SIG-M5 treated with dmso at 0.1 percent for 504 hours (cell line): Measurements from ENCODE around the gene SOWAHB.
A peak's percentile ranks its signal among the peaks of the same experiment; 100 is the strongest.
"Not testable (repeated sequence)": the region's sequence is repeated elsewhere in the genome, so short reads cannot be mapped to it uniquely, and the experiment has no call there.

Experiments
- DNase-seq: peaks from one replicate; lab custom pipeline; 2025; ENCODE audit not compliant: unreplicated experiment; lab: John Stamatoyannopoulos, UW

SOWAHB gene

DNA sequence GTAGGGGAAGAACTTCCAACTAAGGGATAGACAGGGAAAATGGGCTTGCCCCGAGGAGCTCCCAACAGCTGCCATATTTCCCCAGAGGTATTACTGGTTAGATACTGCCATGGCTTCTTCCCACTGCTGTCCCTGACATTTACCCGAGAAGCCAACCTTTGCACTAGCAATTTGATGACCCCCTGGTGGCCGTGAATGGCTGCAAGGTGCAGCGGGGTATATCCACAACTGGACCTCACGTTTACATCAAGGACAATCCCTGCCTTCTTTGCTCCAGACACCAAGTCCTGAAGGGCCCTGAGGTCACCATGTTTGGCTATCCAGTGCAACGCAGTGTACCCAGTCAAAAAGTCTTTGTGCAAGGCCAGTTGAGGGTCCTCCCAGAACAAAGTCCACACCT lies 2.3 kb downstream of the SOWAHB start:
- no peak for DNase-seq

DNA sequence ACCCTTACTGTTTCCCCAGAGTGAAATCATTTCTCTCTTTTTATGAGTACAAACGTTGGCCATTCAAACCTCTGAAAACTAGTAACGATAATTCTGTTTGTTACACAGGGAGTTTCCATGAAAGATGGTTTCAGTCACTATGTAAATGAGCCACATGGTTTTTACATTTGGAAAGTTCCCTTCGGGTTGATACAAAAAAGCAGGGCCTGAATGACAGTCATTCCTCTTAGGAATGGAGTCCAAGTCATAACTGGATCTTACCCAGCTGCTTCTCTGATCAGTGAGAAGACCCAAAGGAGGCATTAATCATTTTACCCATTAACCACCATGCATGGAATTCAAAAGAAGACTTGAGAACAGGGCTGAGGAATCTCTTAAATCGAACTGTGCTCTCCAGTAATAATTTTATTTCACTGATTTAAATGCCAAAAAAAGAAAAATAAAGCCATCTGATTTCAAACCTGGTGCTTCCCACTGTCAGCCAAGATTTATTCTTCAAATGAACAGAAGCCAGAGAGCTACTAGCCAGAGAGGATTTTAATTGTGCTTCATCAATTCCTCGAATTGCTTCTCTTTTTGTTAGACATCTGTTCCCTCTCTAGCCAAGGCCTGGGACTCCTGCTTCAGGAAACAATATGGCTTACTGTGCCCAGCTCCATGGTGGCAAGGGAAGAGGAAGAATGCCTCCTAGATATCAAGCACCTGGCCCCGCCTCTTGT lies 3.2 kb downstream of the SOWAHB start:
- no peak for DNase-seq

DNA sequence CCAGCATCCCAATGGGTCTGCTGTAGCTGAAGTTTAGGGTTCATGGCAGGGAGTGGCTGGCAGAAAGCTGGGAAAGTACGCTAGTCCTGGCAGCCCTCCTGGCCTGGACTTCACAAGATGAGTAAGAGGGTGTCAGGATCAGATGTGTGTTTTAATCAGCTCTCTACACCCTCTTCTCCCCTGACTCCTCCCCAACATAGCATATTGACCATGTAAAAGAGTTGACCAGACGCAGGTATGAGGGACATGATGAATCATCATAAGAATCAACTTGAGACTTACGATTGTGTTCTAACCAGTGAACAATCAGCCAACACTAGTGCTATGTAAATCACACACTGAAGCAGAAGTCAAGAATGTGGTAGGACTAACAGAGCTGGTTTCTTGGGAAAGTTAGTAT lies 5.3 kb downstream of the SOWAHB start:
- peak; percentile 56 for DNase-seq

DNA sequence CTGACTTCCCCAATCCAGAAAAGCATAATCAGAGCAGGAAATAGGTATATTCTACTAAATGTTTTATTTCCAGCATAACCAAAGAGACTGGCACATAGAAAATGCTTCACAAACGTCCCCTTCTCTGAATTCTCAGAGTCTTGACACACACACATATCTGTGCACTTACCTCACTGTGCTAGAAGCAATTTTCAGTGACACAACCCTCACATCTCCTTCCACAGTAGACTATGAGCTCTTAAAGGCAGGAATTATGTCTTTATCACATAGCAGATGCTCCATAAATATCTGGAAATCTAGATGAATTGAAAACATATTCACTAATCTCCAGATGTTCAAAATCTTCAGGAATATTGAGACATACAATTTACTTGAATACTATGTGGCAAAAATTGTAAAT lies 5.9 kb downstream of the SOWAHB start:
- no peak for DNase-seq

- no peak for DNase-seq
These were observed 11.0 kb downstream of the SOWAHB start for GRCh38 chr4:76886848-76887441.

GRCh38 chr4:76886214-76886613 lies 11.7 kb downstream of the SOWAHB start:
- no peak for DNase-seq

DNA sequence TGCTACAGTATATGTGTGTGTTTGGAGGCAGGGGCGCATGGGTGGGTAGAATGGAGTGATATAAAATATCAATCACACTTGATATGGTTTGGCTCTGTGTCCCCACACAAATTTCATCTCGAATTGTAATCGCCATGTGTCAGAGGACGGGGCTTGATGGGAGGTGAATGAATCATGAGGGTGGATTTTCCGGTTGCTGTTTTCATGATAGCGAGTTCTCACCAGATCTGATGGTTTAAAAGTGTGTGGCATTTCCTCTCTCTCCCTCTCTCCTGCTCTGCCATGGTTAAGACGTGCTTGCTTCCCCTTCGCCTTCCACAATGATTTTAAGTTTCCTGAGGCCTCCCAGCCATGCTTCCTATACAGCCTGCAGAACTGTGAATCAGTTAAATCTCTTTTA lies 14.8 kb downstream of the SOWAHB start:
- no peak for DNase-seq

DNA sequence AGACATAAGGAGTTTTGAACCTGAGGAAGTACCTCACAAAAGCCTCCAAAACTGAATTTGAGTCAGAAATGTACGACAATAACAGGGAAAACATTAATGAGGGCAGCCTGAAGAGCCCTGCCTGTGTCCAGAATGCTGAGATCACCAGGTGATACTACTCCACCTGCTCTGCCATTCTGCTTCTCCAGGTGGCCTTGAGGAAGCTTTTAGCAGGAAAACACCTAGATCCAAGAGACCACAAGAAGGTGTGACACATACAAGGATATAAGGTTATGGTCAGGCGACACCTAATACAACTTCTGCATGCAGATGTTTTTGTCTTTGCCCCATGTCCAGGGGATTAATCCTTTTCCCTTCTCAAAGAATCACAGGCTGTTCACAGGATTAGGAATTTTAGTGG lies 15.3 kb downstream of the SOWAHB start:
- DNase-seq: no peak

DNA sequence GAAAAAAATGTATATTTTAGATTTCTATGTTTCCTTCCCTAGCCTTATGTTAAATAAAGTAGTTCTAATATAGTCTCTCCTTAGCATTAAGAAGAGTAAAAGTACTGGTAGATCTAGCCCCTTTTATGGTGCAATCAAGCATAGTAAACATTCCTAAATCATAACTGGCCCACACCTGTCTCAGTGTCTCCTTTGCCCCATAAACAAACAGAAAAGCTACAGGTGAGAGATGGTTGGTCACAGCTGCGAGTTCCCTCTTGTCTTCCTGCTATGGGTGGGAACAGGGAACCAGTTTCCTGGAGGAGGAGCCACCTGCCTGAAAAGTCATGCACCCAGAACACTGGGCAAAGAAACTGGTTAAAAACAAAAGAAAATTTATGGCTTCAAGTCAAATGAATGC lies 16.6 kb downstream of the SOWAHB start:
- DNase-seq: peak; percentile 30

DNA sequence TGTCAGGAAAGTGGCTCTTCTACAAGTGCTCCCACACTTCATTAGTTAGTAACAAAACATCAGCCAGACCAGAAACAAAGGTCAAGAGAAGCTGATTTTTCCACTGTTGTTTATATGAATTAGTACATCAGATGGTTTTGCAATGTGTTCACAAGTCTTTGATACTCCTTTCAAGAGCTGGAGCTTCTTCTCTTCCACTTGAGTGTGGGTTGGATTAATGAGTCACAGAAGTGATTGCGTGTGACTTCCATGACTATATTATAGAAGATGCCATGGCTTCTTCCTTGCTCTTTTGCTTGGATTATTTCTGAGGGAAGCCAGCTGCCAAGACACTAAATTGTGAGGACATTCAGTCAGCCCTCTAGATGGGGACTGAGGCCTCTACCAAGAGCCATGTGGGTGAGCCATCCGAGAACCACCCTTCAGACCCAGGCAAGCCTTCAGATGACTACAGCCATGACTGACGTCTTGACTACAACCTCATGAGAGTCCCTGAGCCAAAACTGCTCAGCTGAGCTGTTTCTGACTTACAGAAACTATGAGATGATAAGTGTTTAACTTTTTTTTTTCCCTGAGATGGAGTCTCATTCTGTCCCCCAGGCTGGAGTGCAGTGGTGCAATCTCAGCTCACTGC lies 18.1 kb downstream of the SOWAHB start:
- no peak for DNase-seq

- not testable (repeated sequence) for DNase-seq
These were observed 19.2 kb downstream of the SOWAHB start for GRCh38 chr4:76878641-76879165.

DNA sequence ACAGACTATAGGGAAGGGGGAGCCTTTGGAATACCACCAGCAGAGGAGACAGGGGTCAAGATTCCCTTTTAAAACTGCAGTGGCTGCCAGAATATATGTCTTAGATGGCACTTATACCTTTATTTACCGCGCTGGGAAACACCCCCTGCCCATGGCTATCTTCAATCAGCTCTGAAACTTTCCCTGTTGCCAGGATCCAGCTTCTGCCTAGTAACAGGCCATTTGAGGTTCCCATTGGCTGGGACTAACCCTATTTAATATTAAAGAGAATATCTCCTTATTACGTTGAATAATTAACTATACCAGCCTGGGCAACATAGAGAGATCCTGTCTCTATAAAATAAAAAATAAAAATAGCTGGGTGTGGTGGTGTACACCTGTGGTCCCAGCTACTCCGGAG lies 23.8 kb downstream of the SOWAHB start:
- DNase-seq: no peak

DNA sequence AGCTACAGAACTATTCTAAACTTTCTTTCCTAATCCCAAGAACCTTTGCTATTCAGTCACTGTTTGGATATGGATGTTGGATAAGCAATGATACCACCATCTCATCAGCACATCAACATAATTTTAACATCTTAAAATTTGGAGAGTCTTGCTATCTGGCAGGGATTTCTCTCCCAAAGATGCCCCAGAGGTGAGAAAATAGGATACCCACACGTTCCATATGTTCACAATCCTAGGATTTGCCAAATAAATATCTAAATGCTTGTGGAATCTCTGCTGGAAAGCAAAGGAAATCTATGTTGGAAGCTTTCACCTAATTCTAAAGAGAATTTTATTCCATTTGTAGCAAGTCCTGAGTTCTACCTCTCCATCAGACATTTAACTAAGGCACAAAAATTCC lies 24.4 kb downstream of the SOWAHB start:
- DNase-seq: no peak

GRCh38 chr4:76872556-76872955 lies 25.4 kb downstream of the SOWAHB start:
- no peak for DNase-seq

- not testable (repeated sequence) for DNase-seq
These were observed 29.2 kb downstream of the SOWAHB start for GRCh38 chr4:76868780-76869179.

GRCh38 chr4:76867880-76868655 lies 29.9 kb downstream of the SOWAHB start:
- DNase-seq: no peak

- no peak for DNase-seq
These were observed 30.6 kb downstream of the SOWAHB start for GRCh38 chr4:76867377-76867776.

DNA sequence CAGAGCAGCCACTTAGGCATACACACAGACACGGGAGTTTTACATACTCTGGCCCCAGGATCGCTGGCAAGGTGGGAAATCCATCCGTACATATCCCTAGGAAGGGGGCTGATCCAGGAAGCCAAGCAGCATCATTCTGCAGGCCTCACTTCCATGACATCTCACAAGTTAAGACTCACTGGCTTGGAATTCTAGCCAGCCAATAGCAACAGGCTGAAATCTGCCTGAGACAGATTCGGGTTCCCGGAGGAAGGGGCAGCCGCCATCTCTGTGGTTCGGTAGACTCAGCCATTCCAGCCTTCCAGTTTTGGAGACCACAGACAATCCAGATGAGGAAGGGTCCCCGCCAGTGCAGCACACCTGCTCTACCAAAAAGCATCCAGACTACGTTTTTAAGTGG lies 31.3 kb downstream of the SOWAHB start:
- no peak for DNase-seq

GRCh38 chr4:76858319-76858718 lies 39.6 kb downstream of the SOWAHB start:
- no peak for DNase-seq

- no peak for DNase-seq
These were observed 40.9 kb downstream of the SOWAHB start for GRCh38 chr4:76857074-76857409.

DNA sequence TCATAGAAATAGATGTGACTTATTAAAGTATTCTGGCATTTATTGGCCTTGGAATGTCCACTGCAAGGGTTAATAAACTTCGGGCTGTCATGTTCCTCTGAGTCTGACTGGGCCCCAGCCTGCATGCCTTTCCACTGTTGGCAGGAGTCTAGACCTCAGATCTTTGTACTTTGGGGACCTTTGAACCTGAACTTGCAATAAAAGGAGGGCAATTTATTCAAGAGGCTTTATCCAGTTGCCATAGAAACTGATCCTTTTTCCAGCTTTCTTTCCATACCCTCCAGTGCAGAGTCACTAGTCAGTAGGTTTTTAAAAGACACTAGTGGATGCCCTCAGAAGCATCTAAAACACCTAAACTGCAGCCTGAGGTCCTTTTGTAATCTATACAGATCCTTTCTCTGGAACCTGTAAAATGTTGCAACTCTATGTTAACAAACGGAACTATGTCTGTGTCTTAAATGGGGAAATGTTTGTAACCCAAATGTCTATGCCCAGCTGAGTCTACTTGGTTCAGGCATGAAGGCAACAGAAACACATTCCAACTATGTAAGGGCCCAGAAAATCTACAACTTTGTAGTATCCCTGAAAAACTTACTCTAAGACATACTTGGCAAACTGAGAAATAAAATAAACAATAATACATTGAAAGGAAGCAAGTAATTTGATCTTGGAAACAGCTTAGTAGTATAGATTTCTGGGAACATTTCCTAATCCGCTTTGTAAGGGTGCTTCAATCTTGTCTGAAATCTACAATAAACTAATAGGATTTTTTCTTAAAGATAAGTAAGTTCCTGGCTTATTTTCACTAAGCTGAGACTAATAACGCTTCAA lies 41.5 kb downstream of the SOWAHB start:
- no peak for DNase-seq
